ENCODE data around the gene NCBP3. TPM values are rescaled to one million over a fixed set of nuclear protein-coding genes. Genes with fewer than 3 reads are reported as not detected.

The NCBP3 gene
- total and polyA plus RNA-seq, 9 of the 15 experiments (the other 6 are each of a cell fraction or from before 2014, with no cell fraction given) = 3.1 to 25.5 (median 20.5) TPM

GRCh38 chr17:3812284-3812683, 33.8 kb downstream of the NCBP3 start:
- TSS peak; percentile 35 for BruUV-seq (replicated peaks)
- H3K4me3 ChIP-seq = no peak overlapping the region
- DNase-seq (ENCODE audit: extremely low read depth in 1 of 4, low spot score in 3 of 4) = no peak
- TF ChIP-seq NFIX (CRISPR knock-in tag; IDR thresholded peaks at IDR 0.05; ENCODE audit: low read depth) = no peak
- TF ChIP-seq ZBTB7A (IDR thresholded peaks at IDR 0.05; ENCODE audit: borderline replicate concordance, control insufficient read depth, low read depth, low read length) = no peak
- TF ChIP-seq FOS (IDR thresholded peaks at IDR 0.05; ENCODE audit: extremely low read depth, insufficient read length) = no peak
- TF ChIP-seq, protein P1, sequence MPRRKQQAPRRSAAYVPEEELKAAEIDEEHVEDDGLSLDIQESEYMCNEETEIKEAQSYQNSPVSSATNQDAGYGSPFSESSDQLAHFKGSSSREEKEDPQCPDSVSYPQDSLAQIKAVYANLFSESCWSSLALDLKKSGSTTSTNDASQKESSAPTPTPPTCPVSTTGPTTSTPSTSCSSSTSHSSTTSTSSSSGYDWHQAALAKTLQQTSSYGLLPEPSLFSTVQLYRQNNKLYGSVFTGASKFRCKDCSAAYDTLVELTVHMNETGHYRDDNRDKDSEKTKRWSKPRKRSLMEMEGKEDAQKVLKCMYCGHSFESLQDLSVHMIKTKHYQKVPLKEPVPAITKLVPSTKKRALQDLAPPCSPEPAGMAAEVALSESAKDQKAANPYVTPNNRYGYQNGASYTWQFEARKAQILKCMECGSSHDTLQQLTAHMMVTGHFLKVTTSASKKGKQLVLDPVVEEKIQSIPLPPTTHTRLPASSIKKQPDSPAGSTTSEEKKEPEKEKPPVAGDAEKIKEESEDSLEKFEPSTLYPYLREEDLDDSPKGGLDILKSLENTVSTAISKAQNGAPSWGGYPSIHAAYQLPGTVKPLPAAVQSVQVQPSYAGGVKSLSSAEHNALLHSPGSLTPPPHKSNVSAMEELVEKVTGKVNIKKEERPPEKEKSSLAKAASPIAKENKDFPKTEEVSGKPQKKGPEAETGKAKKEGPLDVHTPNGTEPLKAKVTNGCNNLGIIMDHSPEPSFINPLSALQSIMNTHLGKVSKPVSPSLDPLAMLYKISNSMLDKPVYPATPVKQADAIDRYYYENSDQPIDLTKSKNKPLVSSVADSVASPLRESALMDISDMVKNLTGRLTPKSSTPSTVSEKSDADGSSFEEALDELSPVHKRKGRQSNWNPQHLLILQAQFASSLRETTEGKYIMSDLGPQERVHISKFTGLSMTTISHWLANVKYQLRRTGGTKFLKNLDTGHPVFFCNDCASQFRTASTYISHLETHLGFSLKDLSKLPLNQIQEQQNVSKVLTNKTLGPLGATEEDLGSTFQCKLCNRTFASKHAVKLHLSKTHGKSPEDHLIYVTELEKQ (CRISPR knock-in tag; IDR thresholded peaks at IDR 0.05) = no peak
- no peak for TF ChIP-seq PTRF (tag; IDR thresholded peaks at IDR 0.05)
- peaks cover 80% of the 10 kb centered on the region for H3K36me3 ChIP-seq (ENCODE audit: control insufficient read depth, insufficient read depth, low read length)
- no peaks in the 10 kb centered on the region; a peak in 1 of 5 replicates for H3K4me1 ChIP-seq (replicated peaks in 1 of 2; ENCODE audit: control insufficient read depth in 2 of 2, insufficient read depth in 2 of 2, low read length in 2 of 2)
- H3K4me2 ChIP-seq (ENCODE audit: insufficient read depth, low read length) = no peak overlapping the region
- no peaks in the 10 kb centered on the region for H4K20me1 ChIP-seq (replicated peaks; ENCODE audit: control insufficient read depth, insufficient read depth, low read length)
- H3K27me3 ChIP-seq (ENCODE audit: control insufficient read depth in 2 of 2, insufficient read depth in 2 of 2, low read length in 2 of 2) = no peaks in the 10 kb centered on the region
- POLR2A ChIA-PET = interaction anchor here (1.0 kb wide), 1 partner anchor 12 kb away, joined by 3 read pairs; the partner anchor contains the start of gene ITGAE
- no peak overlapping the region for H2AFZ ChIP-seq (ENCODE audit: low read depth, low read length)
- no peaks in the 10 kb centered on the region for H3K9me1 ChIP-seq (ENCODE audit: control insufficient read depth, insufficient read depth, low read length)
- CTCF ChIA-PET (ENCODE audit: low intra/inter-chr PET ratio) = no interaction called here
- H3K9me3 ChIP-seq (replicated peaks; ENCODE audit: control insufficient read depth, insufficient read depth, low read depth, low read length) = no peaks in the 10 kb centered on the region
- no peaks in the 10 kb centered on the region for H3K79me2 ChIP-seq (ENCODE audit: control insufficient read depth, insufficient read depth, low read length)
- H3K9ac ChIP-seq (ENCODE audit: insufficient read depth in 1 of 2, low read depth in 2 of 2, low read length in 2 of 2) = no peak overlapping the region
- intact Hi-C loops (cut with micrococcal nuclease) = no loop called here
- no peak for ATAC-seq
- in situ Hi-C loops (cut with MboI) = no loop called here
- FAIRE-seq = no peak
- no peak overlapping the region for H3K27ac ChIP-seq (ENCODE audit: extremely low read depth, low read depth, low read length)
- WGBS (ENCODE audit: insufficient coverage, low coverage, missing lambda C conversion rate) = 81% methylated on average over 4 of the region's 10 CpGs
